HepG2 (cell line): Measurements from ENCODE around the gene NUDT9. TPM values are rescaled to one million over a fixed set of nuclear protein-coding genes. Genes with fewer than 3 reads are reported as not detected.

ENCODE experiments used
- ATAC-seq: fragments of 200-7000 bp; cut with Tn5 transposase; 3 replicates; pipeline ENCODE4 v1.9.1; 2020; ENCODE audit warnings: mild to moderate bottlenecking, moderate library complexity
- BruUV-seq: library from RNA; stranded (reverse); fragments of 400-500 nt; replicated peaks from 2 replicates; lab custom pipeline; 2021; lab: Mats Ljungman, UMichigan
- CTCF ChIA-PET: fragments of 300-600 bp; formaldehyde crosslinking; extraction: SDS; loops from one replicate; lab custom pipeline; 2021; ENCODE audit warnings: low total read pairs, inconsistent platforms, low intra/inter-chr PET ratio; lab: Yijun Ruan, JAX
- POLR2A ChIA-PET: fragments of 350-600 bp; sonication (Branson Sonifier 250); formaldehyde crosslinking; loops from one replicate; lab custom pipeline; 2020; ENCODE audit warnings: antibody characterized with exemption, inconsistent platforms; lab: Yijun Ruan, JAX
- DNase-seq: peaks from one replicate; pipeline ENCODE4 v3.0.0-alpha.2; 2015; ENCODE audit warnings: low spot score
- FAIRE-seq: peaks from 3 replicates; lab custom pipeline; 2011; peaks lifted over from hg19 to GRCh38; lab: Jason Lieb, UNC
- H2AFZ ChIP-seq: one replicate; pipeline ENCODE4 v1.6.1; 2011; ENCODE audit warnings: low read length, inconsistent platforms
- H3K27ac ChIP-seq: fragments of 300-600 bp; 3 replicates; pipeline ENCODE4 v1.8.0; 2011; ENCODE audit warnings: mixed run types, mild to moderate bottlenecking, mixed read lengths, low read length, inconsistent platforms; ENCODE audit not compliant: insufficient read depth; ENCODE audit errors: extremely low read length
- H3K27me3 ChIP-seq, 2 experiments: fragments of 200-600 bp in 1 of 2; 2 replicates in 1 of 2; 3 replicates in 1 of 2; pipeline versions ENCODE4 v1.6.0 to v1.8.0; 2011; ENCODE audit warnings: low read length in 2 of 2, mild to moderate bottlenecking in 2 of 2, moderate library complexity in 2 of 2, inconsistent platforms in 1 of 2; ENCODE audit not compliant: insufficient read depth in 2 of 2, control insufficient read depth in 1 of 2
- H3K36me3 ChIP-seq, 2 experiments: fragments of 200-600 bp in 1 of 2; replicated peaks in 1 of 2; 2 replicates in 1 of 2; 3 replicates in 1 of 2; pipeline versions ENCODE4 v1.5.1 to v1.8.0; 2011; ENCODE audit warnings: low read length in 2 of 2, inconsistent platforms in 1 of 2; ENCODE audit not compliant: insufficient read depth in 2 of 2, control insufficient read depth in 1 of 2
- H3K4me1 ChIP-seq: 2 replicates; pipeline ENCODE4 v1.5.1; 2012; ENCODE audit warnings: low read length, inconsistent platforms; ENCODE audit not compliant: insufficient read depth
- H3K4me2 ChIP-seq: 2 replicates; pipeline ENCODE4 v1.6.0; 2011; ENCODE audit warnings: low read depth, low read length, inconsistent platforms
- H3K4me3 ChIP-seq, 3 experiments: fragments of 200-600 bp in 1 of 3; sonication (generic), shearing (Covaris generic) in 1 of 3; replicated peaks in 1 of 3; 2 replicates each; pipeline ENCODE4 v1.5.1; 2011 to 2016; ENCODE audit warnings: low read length in 3 of 3, inconsistent platforms in 2 of 3, low read depth in 2 of 3, mild to moderate bottlenecking in 2 of 3, control low read depth in 1 of 3, mixed read lengths in 1 of 3; ENCODE audit not compliant: insufficient read depth in 1 of 3
- H3K79me2 ChIP-seq: one replicate; pipeline ENCODE4 v1.6.1; 2011; ENCODE audit warnings: low read length, inconsistent platforms; ENCODE audit not compliant: insufficient read depth
- H3K9ac ChIP-seq: 2 replicates; pipeline ENCODE4 v1.6.0; 2011; ENCODE audit warnings: mild to moderate bottlenecking, low read depth, low read length, inconsistent platforms; ENCODE audit not compliant: insufficient read depth
- H3K9me3 ChIP-seq: 2 replicates; pipeline ENCODE4 v1.5.1; 2012; ENCODE audit warnings: mild to moderate bottlenecking, low read length
- H4K20me1 ChIP-seq: 2 replicates; pipeline ENCODE4 v1.6.0; 2011; ENCODE audit warnings: inconsistent platforms, mild to moderate bottlenecking, low read length, moderate library complexity; ENCODE audit not compliant: insufficient read depth
- AKAP8 ChIP-seq: sonication (generic); formaldehyde crosslinking; IDR thresholded peaks from 2 replicates; pipeline ENCODE4 v1.5.1; 2020; ENCODE audit warnings: mild to moderate bottlenecking, missing genetic modification reagents
- ARHGAP35 ChIP-seq: sonication (generic); formaldehyde crosslinking; IDR thresholded peaks from 2 replicates; pipeline ENCODE4 v1.9.0; 2022; ENCODE audit warnings: mild to moderate bottlenecking, inconsistent platforms, moderate library complexity, missing genetic modification reagents, borderline replicate concordance
- CHCHD3 ChIP-seq: sonication (generic); formaldehyde crosslinking; IDR thresholded peaks from 2 replicates; pipeline ENCODE4 v1.8.0; 2022; ENCODE audit warnings: mild to moderate bottlenecking, missing genetic modification reagents, moderate library complexity
- NFE2 ChIP-seq: sonication (generic); formaldehyde crosslinking; IDR thresholded peaks from 2 replicates; pipeline ENCODE4 v1.4.0; 2020; ENCODE audit warnings: missing genetic modification reagents
- NFIB ChIP-seq: sonication (generic); formaldehyde crosslinking; IDR thresholded peaks from 2 replicates; pipeline ENCODE4 v1.9.0; 2021; ENCODE audit warnings: missing genetic modification reagents, mild to moderate bottlenecking, borderline replicate concordance
- NR2F6 ChIP-seq, 2 experiments: IDR thresholded peaks; 2 replicates each; pipeline ENCODE4 v1.6.1; 2016; ENCODE audit warnings: antibody characterized with exemption in 1 of 2, mild to moderate bottlenecking in 1 of 2
- ONECUT2 ChIP-seq: sonication (generic); formaldehyde crosslinking; IDR thresholded peaks from 2 replicates; pipeline ENCODE4 v1.4.0; 2020; ENCODE audit warnings: missing genetic modification reagents
- SCMH1 ChIP-seq: sonication (generic); formaldehyde crosslinking; IDR thresholded peaks from 2 replicates; pipeline ENCODE4 v1.9.0; 2021; ENCODE audit warnings: missing genetic modification reagents, mild to moderate bottlenecking, borderline replicate concordance
- SPEN ChIP-seq: sonication (generic); formaldehyde crosslinking; IDR thresholded peaks from 2 replicates; pipeline ENCODE4 v1.5.1; 2020; ENCODE audit warnings: low read depth, mild to moderate bottlenecking, missing genetic modification reagents
- ZBTB3 ChIP-seq: sonication (generic); formaldehyde crosslinking; IDR thresholded peaks from 2 replicates; pipeline ENCODE4 v1.4.0; 2020; ENCODE audit warnings: low read depth, mild to moderate bottlenecking, moderate library complexity, missing genetic modification reagents, borderline replicate concordance
- ZNF281 ChIP-seq: sonication (generic); formaldehyde crosslinking; IDR thresholded peaks from 2 replicates; pipeline ENCODE4 v1.4.0; 2020; ENCODE audit warnings: missing genetic modification reagents, borderline replicate concordance
- ZNF451 ChIP-seq: sonication (generic); formaldehyde crosslinking; IDR thresholded peaks from 2 replicates; pipeline ENCODE4 v1.5.0; 2020; ENCODE audit warnings: mild to moderate bottlenecking, missing genetic modification reagents
- ZNF569 ChIP-seq: sonication (generic); formaldehyde crosslinking; IDR thresholded peaks from 2 replicates; pipeline ENCODE4 v1.5.0; 2020; ENCODE audit warnings: mild to moderate bottlenecking, missing genetic modification reagents, moderate library complexity, borderline replicate concordance
- ZNF605 ChIP-seq: sonication (generic); formaldehyde crosslinking; IDR thresholded peaks from 2 replicates; pipeline ENCODE4 v1.8.0; 2022; ENCODE audit warnings: mild to moderate bottlenecking, missing genetic modification reagents
- ZNF652 ChIP-seq: IDR thresholded peaks from 2 replicates; pipeline ENCODE4 v1.6.1; 2016; ENCODE audit warnings: low read depth, borderline replicate concordance
- ZNF687 ChIP-seq: sonication (generic); formaldehyde crosslinking; IDR thresholded peaks from 2 replicates; pipeline ENCODE4 v1.5.1; 2020; ENCODE audit warnings: mild to moderate bottlenecking, missing genetic modification reagents, moderate library complexity
- WGBS: methylation state at CpG from one replicate; pipeline ENCODE4 v1.1.6; 2017; ENCODE audit warnings: low lambda C conversion rate; 5-methylcytosine and 5-hydroxymethylcytosine counted together
- in situ Hi-C: cut with HindIII; loops from 2 replicates; pipeline ENCODE4 v1.10.0; 2017; ENCODE audit warnings: low pct_unique_long_range_greater_than_20kb; ENCODE audit not compliant: extremely low pct_ligation_motif_present
- intact Hi-C: fragments of 100-400 bp; cut with micrococcal nuclease; formaldehyde crosslinking; loops from one replicate; pipeline ENCODE4 v1.10.0; 2022; ENCODE audit not compliant: unreplicated experiment
- polyA plus RNA-seq, 8 experiments: library from polyadenylated mRNA; depleted of rRNA in 3 of 8; stranded (reverse) in 7 of 8; unstranded in 1 of 8; fragments of >200 nt; fragmentation: Illumina TruSeq in 4 of 8; extraction: Trizol in 4 of 8; gene quantifications; 2 replicates each; pipeline versions ENCODE4 v1.2.1 to v1.2.3, GENCODE V29; 2011 to 2016; ENCODE audit warnings: low read depth in 4 of 8, missing spikeins in 1 of 8, mixed read lengths in 1 of 8; ENCODE audit not compliant: insufficient read depth in 1 of 8
- total RNA-seq, 5 experiments: library from RNA; depleted of rRNA; stranded (reverse); fragments of >200 nt; fragmentation: Illumina TruSeq; extraction: Trizol; gene quantifications; 2 replicates each; pipeline ENCODE4 v1.2.3, GENCODE V29; 2016; ENCODE audit warnings: low read depth in 1 of 5

The NUDT9 gene
- total and polyA plus RNA-seq, 2 of the 13 experiments (the other 11 are each of a cell fraction or from before 2014, with no cell fraction given), result 10.4 to 12.3 TPM

- H3K9me3 ChIP-seq, result no peaks in the 10 kb centered on the region
- BruUV-seq, result no TSS peak
- ChIA-PET POLR2A (interaction anchor here (0.9 to 3.5 kb wide), 3 partner anchors 8 to 23 kb away, joined by 4 to 27 read pairs (median 5); partner anchors contain the start of genes HSD17B11 and NUDT9), CTCF (no interaction called here)
- in situ Hi-C loops (no loop called here), intact Hi-C loops (no loop called here)
- H3K36me3 ChIP-seq, result no peaks in the 10 kb centered on the region
- no peak overlapping the region for H3K4me2 ChIP-seq
- H2AFZ ChIP-seq, result no peak overlapping the region
- no peaks in the 10 kb centered on the region for H4K20me1 ChIP-seq
- ATAC-seq, result peak; percentile 88
- no peak overlapping the region for H3K9ac ChIP-seq
- TF ChIP-seq ZNF451, result no peak
- no peak for TF ChIP-seq ZNF281 (CRISPR knock-in tag)
- no peak for TF ChIP-seq ZNF569 (CRISPR knock-in tag)
- no peak for TF ChIP-seq SCMH1 (CRISPR knock-in tag)
- TF ChIP-seq ZBTB3 (CRISPR knock-in tag), result no peak
- TF ChIP-seq NR2F6 (IDR thresholded peaks at IDR 0.05), result no peak
- no peak for TF ChIP-seq NR2F6 (CRISPR knock-in tag; IDR thresholded peaks at IDR 0.05)
- no peak for TF ChIP-seq NFE2
- no peak for TF ChIP-seq ZNF605 (CRISPR knock-in tag)
- TF ChIP-seq CHCHD3 (CRISPR knock-in tag), result no peak
- TF ChIP-seq AKAP8 (CRISPR knock-in tag), result no peak
- no peak for TF ChIP-seq ONECUT2 (CRISPR knock-in tag)
- no peak for TF ChIP-seq ZNF652 (CRISPR knock-in tag)
- no peak for TF ChIP-seq NFIB (CRISPR knock-in tag)
- no peak; the same call in 1 of the 2 replicates for TF ChIP-seq ZNF687
- no peak for TF ChIP-seq ARHGAP35 (CRISPR knock-in tag)
- no peak for TF ChIP-seq SPEN
- H3K27ac ChIP-seq, result no peak overlapping the region
- H3K4me1 ChIP-seq, result no peaks in the 10 kb centered on the region
- H3K27me3 ChIP-seq, result no peaks in the 10 kb centered on the region; a peak in 2 of 5 replicates
- H3K79me2 ChIP-seq, result no peaks in the 10 kb centered on the region
- WGBS, result 42% methylated on average over 2 of the region's 3 CpGs
- no peak for FAIRE-seq
- H3K4me3 ChIP-seq, result no peak overlapping the region
- peak; percentile 28 for DNase-seq
Measured at GRCh38 chr4:87399148-87399547, 23.2 kb upstream of the NUDT9 start.
